Hepatocyte (in vitro differentiated cells): ENCODE data around the gene FAM83F. TPM values are rescaled to one million over a fixed set of nuclear protein-coding genes. Genes with fewer than 3 reads are reported as not detected.

Experiments
- DNase-seq: peaks from one replicate; pipeline ENCODE4 v3.0.0-alpha.2; 2016; ENCODE audit warnings: low spot score
- H2AFZ ChIP-seq: fragments of 200-600 bp; sonication (generic); 2 replicates; pipeline ENCODE4 v1.6.0; 2016; ENCODE audit warnings: antibody characterized with exemption, mild to moderate bottlenecking
- H3K27ac ChIP-seq: fragments of 200-600 bp; sonication (generic); 2 replicates; pipeline ENCODE4 v1.5.1; 2016; ENCODE audit warnings: mild to moderate bottlenecking
- H3K27me3 ChIP-seq: fragments of 200-600 bp; sonication (generic); 2 replicates; pipeline ENCODE4 v1.6.1; 2016
- H3K36me3 ChIP-seq: fragments of 200-600 bp; sonication (generic); replicated peaks from 2 replicates; pipeline ENCODE4 v1.5.1; 2016; ENCODE audit warnings: low read depth; ENCODE audit not compliant: insufficient read depth
- H3K4me1 ChIP-seq: fragments of 200-600 bp; sonication (generic); 2 replicates; pipeline ENCODE4 v1.5.1; 2016; ENCODE audit warnings: mild to moderate bottlenecking, moderate library complexity; ENCODE audit not compliant: insufficient read depth
- H3K4me2 ChIP-seq: fragments of 200-600 bp; sonication (generic); 2 replicates; pipeline ENCODE4 v1.6.0; 2016
- H3K4me3 ChIP-seq: fragments of 200-600 bp; sonication (generic); 2 replicates; pipeline ENCODE4 v1.5.1; 2016; ENCODE audit warnings: mild to moderate bottlenecking
- H3K79me2 ChIP-seq: fragments of 200-600 bp; sonication (generic); 2 replicates; pipeline ENCODE4 v1.6.0; 2017; ENCODE audit warnings: mild to moderate bottlenecking
- H3K9me2 ChIP-seq: fragments of 200-600 bp; sonication (generic); replicated peaks from 2 replicates; pipeline ENCODE4 v1.6.0; 2017; ENCODE audit warnings: mild to moderate bottlenecking; ENCODE audit not compliant: insufficient read depth
- H3K9me3 ChIP-seq: fragments of 200-600 bp; sonication (generic); 2 replicates; pipeline ENCODE4 v1.5.1; 2016; ENCODE audit warnings: low read depth, mild to moderate bottlenecking
- H4K20me1 ChIP-seq: fragments of 200-600 bp; sonication (generic); 2 replicates; pipeline ENCODE4 v1.6.0; 2016; ENCODE audit warnings: mild to moderate bottlenecking; ENCODE audit not compliant: insufficient read depth, poor library complexity, severe bottlenecking
- EZH2 ChIP-seq: fragments of 200-600 bp; sonication (generic); IDR thresholded peaks from 2 replicates; pipeline ENCODE4 v1.6.1; 2016; ENCODE audit warnings: antibody characterized with exemption, mild to moderate bottlenecking, borderline replicate concordance
- EZH2phosphoT487 ChIP-seq: fragments of 200-600 bp; sonication (generic); IDR thresholded peaks from one replicate; pipeline ENCODE4 v1.6.1; 2018; ENCODE audit warnings: antibody characterized with exemption, mild to moderate bottlenecking, low read depth, moderate library complexity; ENCODE audit not compliant: unreplicated experiment, severe bottlenecking
- WGBS: methylation state at CpG from one replicate; pipeline ENCODE4 v1.1.6; 2016; ENCODE audit warnings: low lambda C conversion rate; ENCODE audit errors: missing lambda C conversion rate; 5-methylcytosine and 5-hydroxymethylcytosine counted together
- polyA plus RNA-seq: library from polyadenylated mRNA; unstranded; fragments of >200 nt; fragmentation: Nextera tagmentation; extraction: Ambion mirVana; gene quantifications from 2 replicates; pipeline ENCODE4 v1.2.1, GENCODE V29; 2016
- total RNA-seq: library from RNA; depleted of rRNA; stranded (reverse); fragments of >200 nt; gene quantifications from 2 replicates; pipeline ENCODE4 v1.2.3, GENCODE V29; 2014
- TF ChIP-seq, protein P1 (sequence below): fragments of 200-600 bp; sonication (generic); IDR thresholded peaks from 2 replicates; pipeline ENCODE4 v1.5.1; 2016; ENCODE audit warnings: antibody characterized with exemption, mild to moderate bottlenecking; ENCODE audit not compliant: poor library complexity

Gene FAM83F
- total and polyA plus RNA-seq, 2 experiments from 2014 or later = 10.8 to 12.8 TPM

- peak; percentile 2 for DNase-seq
- TF ChIP-seq EZH2phosphoT487 (no peak), EZH2 (no peak)
- TF ChIP-seq, protein P1, sequence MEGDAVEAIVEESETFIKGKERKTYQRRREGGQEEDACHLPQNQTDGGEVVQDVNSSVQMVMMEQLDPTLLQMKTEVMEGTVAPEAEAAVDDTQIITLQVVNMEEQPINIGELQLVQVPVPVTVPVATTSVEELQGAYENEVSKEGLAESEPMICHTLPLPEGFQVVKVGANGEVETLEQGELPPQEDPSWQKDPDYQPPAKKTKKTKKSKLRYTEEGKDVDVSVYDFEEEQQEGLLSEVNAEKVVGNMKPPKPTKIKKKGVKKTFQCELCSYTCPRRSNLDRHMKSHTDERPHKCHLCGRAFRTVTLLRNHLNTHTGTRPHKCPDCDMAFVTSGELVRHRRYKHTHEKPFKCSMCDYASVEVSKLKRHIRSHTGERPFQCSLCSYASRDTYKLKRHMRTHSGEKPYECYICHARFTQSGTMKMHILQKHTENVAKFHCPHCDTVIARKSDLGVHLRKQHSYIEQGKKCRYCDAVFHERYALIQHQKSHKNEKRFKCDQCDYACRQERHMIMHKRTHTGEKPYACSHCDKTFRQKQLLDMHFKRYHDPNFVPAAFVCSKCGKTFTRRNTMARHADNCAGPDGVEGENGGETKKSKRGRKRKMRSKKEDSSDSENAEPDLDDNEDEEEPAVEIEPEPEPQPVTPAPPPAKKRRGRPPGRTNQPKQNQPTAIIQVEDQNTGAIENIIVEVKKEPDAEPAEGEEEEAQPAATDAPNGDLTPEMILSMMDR = no peak
- Histone ChIP-seq H3K27ac (no peak overlapping the region), H3K9me3 (no peaks in the 10 kb centered on the region), H3K36me3 (no peaks in the 10 kb centered on the region), H3K79me2 (no peaks in the 10 kb centered on the region), H3K4me2 (no peak overlapping the region), H3K9me2 (no peaks in the 10 kb centered on the region), H3K4me3 (no peak overlapping the region), H4K20me1 (no peaks in the 10 kb centered on the region), H3K27me3 (no peaks in the 10 kb centered on the region), H2AFZ (no peak overlapping the region), H3K4me1 (peaks cover 11% of the 10 kb centered on the region)
- 62% methylated on average over 11 of the region's 11 CpGs for WGBS
These were observed 44.8 kb downstream of the FAM83F start for GRCh38 chr22:40039482-40040115.

DNA sequence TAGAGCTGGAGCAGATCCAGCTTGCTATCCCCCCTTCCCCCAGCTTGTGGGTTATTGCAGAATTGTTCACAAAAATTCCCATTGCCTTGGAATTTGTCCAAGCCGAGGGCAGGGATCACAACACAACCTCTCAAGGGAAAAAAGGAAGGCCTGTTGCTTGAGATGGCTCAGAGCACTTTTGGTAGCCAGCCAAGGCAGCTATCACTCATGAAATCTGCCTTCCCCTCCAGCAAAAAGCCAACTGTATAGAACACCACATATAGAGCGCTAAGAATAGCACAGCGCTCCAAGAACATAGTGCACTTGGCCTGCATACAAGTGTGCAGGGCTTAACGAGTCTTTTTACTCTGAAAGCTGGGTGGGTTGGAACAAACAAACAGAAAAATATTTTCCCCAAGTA, 46.2 kb downstream of the FAM83F start:
- Histone ChIP-seq H3K79me2 (peaks cover 3% of the 10 kb centered on the region), H2AFZ (no peak overlapping the region), H3K27ac (peak overlapping the region; percentile 57), H3K4me3 (no peak overlapping the region), H3K4me1 (peaks cover 13% of the 10 kb centered on the region), H3K9me2 (no peaks in the 10 kb centered on the region), H3K27me3 (no peaks in the 10 kb centered on the region), H4K20me1 (no peaks in the 10 kb centered on the region), H3K9me3 (no peaks in the 10 kb centered on the region), H3K36me3 (no peaks in the 10 kb centered on the region), H3K4me2 (peak overlapping the region; percentile 35)
- TF ChIP-seq EZH2 (no peak), EZH2phosphoT487 (no peak)
- TF ChIP-seq, protein P1 = no peak
- DNase-seq = peak; percentile 50
- 49% methylated on average over 4 of the region's 4 CpGs for WGBS

- no peak overlapping the region for H3K4me3 ChIP-seq
- H3K79me2 ChIP-seq = peaks cover 8% of the 10 kb centered on the region
- 89% methylated on average over 8 of the region's 8 CpGs for WGBS
- no peak overlapping the region for H2AFZ ChIP-seq
- DNase-seq = no peak
- H3K9me3 ChIP-seq = no peaks in the 10 kb centered on the region
- no peaks in the 10 kb centered on the region for H4K20me1 ChIP-seq
- peak overlapping the region; percentile 57 for H3K27ac ChIP-seq
- no peaks in the 10 kb centered on the region for H3K27me3 ChIP-seq
- H3K36me3 ChIP-seq = no peaks in the 10 kb centered on the region
- peaks cover 15% of the 10 kb centered on the region for H3K4me1 ChIP-seq
- H3K9me2 ChIP-seq = no peaks in the 10 kb centered on the region
- H3K4me2 ChIP-seq = peak overlapping the region; percentile 35
- no peak for TF ChIP-seq EZH2
- TF ChIP-seq, protein P1 = no peak
These were observed 46.8 kb downstream of the FAM83F start for GRCh38 chr22:40041366-40042137.
